ENCODE measurements around the gene ADAMTS1. TPM values are rescaled to one million over a fixed set of nuclear protein-coding genes. Genes with fewer than 3 reads are reported as not detected.
"Not testable (repeated sequence)": the region's sequence is repeated elsewhere in the genome, so short reads cannot be mapped to it uniquely, and the experiment has no call there.

Gene ADAMTS1
- total and polyA plus RNA-seq, 12 donors: 9.3 to 111 (median 41.9) TPM

DNA sequence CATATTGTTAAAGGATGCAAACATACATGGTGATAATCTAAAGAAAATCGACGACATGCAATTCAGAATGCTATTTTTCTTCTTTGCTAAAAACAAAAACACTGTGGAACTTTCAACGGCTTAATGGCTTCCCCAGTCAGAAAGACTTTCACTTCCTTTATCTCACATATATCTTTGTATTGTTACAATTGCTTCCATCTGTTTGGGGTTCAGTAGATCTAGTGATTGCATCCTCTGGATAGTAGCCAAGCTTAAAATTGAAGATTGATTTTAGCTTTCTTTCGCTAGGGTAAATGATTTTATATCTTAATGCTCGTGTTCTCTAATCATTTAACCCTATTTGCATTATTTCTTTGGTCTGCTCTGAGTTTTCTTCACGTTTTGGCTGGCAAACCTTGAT, 31.8 kb upstream of the ADAMTS1 start:
- DNase-seq: no peak
- intact Hi-C loops (cut with DNase I): no loop called here
- no peak for TF ChIP-seq POLR2A (IDR thresholded peaks at IDR 0.05)
- TF ChIP-seq, protein P1, sequence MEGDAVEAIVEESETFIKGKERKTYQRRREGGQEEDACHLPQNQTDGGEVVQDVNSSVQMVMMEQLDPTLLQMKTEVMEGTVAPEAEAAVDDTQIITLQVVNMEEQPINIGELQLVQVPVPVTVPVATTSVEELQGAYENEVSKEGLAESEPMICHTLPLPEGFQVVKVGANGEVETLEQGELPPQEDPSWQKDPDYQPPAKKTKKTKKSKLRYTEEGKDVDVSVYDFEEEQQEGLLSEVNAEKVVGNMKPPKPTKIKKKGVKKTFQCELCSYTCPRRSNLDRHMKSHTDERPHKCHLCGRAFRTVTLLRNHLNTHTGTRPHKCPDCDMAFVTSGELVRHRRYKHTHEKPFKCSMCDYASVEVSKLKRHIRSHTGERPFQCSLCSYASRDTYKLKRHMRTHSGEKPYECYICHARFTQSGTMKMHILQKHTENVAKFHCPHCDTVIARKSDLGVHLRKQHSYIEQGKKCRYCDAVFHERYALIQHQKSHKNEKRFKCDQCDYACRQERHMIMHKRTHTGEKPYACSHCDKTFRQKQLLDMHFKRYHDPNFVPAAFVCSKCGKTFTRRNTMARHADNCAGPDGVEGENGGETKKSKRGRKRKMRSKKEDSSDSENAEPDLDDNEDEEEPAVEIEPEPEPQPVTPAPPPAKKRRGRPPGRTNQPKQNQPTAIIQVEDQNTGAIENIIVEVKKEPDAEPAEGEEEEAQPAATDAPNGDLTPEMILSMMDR (IDR thresholded peaks at IDR 0.05): no peak
- Histone ChIP-seq H3K9me3 (replicated peaks in 1 of 3) (no peaks in the 10 kb centered on the region), H3K27ac (no peak overlapping the region), H3K27me3 (no peaks in the 10 kb centered on the region), H3K4me3 (no peak overlapping the region), H3K36me3 (replicated peaks in 1 of 2) (no peaks in the 10 kb centered on the region), H3K4me1 (replicated peaks in 1 of 2) (no peaks in the 10 kb centered on the region)
- 54 to 61% (median 58%) methylated on average over 6 of the region's 6 CpGs for WGBS, 4 donors

DNA sequence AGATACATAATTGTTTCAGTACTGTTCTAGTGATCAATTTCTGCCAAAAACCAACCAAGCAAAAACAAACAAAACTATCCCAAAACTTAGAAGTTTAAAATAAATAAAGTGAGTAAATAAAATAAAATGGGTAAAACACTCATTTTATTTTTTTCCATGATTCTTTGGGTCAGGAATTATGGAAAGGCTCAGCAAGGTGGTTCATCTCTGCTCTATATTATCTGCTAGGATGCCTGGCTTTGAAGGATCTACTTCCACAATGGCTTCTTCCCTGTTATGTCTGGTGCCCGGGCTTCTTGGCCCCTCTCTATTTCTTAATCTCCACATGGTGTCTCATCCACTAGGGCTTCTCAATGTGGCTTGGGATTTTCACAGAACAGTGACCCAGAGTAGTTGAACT, 29.1 kb upstream of the ADAMTS1 start:
- H3K36me3 ChIP-seq (replicated peaks in 1 of 2): no peaks in the 10 kb centered on the region
- DNase-seq: no peak
- H3K27ac ChIP-seq: no peak overlapping the region
- H3K27me3 ChIP-seq: no peaks in the 10 kb centered on the region
- WGBS, 4 donors: 78 to 100% (median 85%) methylated on average over 1 of the region's 1 CpG
- H3K9me3 ChIP-seq (replicated peaks in 1 of 3): no peaks in the 10 kb centered on the region
- TF ChIP-seq, protein P1 (IDR thresholded peaks at IDR 0.05): no peak
- no peak for TF ChIP-seq POLR2A (IDR thresholded peaks at IDR 0.05)
- no peak overlapping the region for H3K4me3 ChIP-seq
- intact Hi-C loops (cut with DNase I): no loop called here
- no peaks in the 10 kb centered on the region for H3K4me1 ChIP-seq (replicated peaks in 1 of 2)

DNA sequence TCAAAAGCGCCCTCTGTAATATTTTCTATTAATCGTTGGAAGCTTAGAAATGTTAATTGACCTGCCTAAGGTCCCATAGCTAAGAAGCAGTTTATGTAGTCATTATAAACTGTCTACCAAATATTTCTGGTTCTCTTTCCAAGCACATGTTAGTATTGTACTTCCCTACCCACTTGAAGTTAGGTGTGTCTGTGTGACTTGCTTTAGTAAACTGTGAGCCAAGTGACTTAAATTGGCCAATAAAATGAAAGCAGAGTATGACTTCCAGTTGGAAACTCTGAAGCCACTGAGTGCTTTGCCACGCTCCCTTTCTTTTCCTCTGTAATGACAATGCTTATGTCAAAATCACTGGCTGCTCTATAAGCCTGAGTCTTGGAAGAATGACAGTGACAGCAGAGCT, 20.6 kb upstream of the ADAMTS1 start:
- H3K27ac ChIP-seq: no peak overlapping the region

DNA sequence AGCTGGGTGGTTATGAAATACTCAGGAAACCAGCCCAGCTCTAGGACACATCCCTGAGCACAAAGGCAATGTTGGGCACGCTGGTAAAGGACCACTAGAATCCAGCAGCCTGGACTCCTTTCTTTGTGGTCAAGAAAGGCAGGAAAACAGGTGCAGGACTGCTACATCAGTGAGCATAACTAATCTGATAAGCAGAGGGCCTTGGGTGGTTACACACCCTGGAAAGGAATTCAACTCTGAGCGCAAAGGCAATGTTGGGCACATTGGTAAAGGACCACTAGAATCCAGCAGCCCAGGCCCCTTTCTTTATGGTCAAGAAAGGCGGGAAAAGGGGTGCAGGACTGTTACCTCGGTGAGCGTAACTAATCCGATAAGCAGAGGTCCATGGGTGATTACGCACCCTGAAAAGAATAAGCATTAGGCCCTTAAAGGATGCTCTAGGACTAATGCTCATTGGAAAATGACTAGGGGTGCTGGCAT, 11.7 kb upstream of the ADAMTS1 start:
- H3K27me3 ChIP-seq; H3K9me3 ChIP-seq (replicated peaks in 1 of 3); H3K36me3 ChIP-seq (replicated peaks in 1 of 2); H3K4me1 ChIP-seq (replicated peaks in 1 of 2); H3K27ac ChIP-seq; H3K4me3 ChIP-seq; DNase-seq: not testable (repeated sequence)
- intact Hi-C loops (cut with DNase I): loop anchor here (10.0 kb wide), 3 partner anchors 838 to 1888 kb away; no protein-coding TSS in a partner anchor
- 81 to 91% (median 85%) methylated on average over 7 of the region's 7 CpGs for WGBS, 4 donors

More for the DNA sequence above, 20.6 kb upstream of the ADAMTS1 start:
- H3K27me3 ChIP-seq: no peaks in the 10 kb centered on the region
- no peak overlapping the region for H3K4me3 ChIP-seq
- WGBS, 4 donors: 82 to 92% (median 87%) methylated on average over 3 of the region's 3 CpGs
- DNase-seq: no peak
- no peaks in the 10 kb centered on the region for H3K9me3 ChIP-seq (replicated peaks in 1 of 3)
- intact Hi-C loops (cut with DNase I): no loop called here
- H3K36me3 ChIP-seq (replicated peaks in 1 of 2): no peaks in the 10 kb centered on the region
- no peaks in the 10 kb centered on the region for H3K4me1 ChIP-seq (replicated peaks in 1 of 2)
- TF ChIP-seq, protein P1 (IDR thresholded peaks at IDR 0.05): no peak
- no peak for TF ChIP-seq POLR2A (IDR thresholded peaks at IDR 0.05)

DNA sequence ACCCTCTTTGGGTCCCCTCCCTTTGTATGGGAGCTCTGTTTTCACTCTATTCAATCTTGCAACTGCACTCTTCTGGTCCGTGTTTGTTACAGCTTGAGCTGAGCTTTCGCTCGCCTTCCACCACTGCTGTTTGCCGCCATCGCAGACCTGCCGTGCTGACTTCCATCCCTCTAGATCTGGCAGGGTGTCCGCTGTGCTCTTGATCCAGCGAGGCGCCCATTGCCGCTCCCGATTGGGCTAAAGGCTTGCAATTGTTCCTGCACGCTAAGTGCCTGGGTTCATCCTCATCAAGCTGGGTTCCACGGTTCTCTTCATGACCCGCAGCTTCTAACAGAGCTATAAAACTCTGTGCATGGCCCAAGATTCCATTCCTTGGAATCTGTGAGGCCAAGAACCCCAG, 9.5 kb upstream of the ADAMTS1 start:
- intact Hi-C loops (cut with DNase I): loop anchor here (5.0 to 10.0 kb wide), 4 partner anchors 708 to 1890 kb away; no protein-coding TSS in a partner anchor
- DNase-seq; H3K4me3 ChIP-seq; H3K27ac ChIP-seq; H3K9me3 ChIP-seq (replicated peaks in 1 of 3); H3K4me1 ChIP-seq (replicated peaks in 1 of 2); H3K27me3 ChIP-seq; H3K36me3 ChIP-seq (replicated peaks in 1 of 2): not testable (repeated sequence)
- 90 to 92% (median 91%) methylated on average over 14 of the region's 14 CpGs for WGBS, 4 donors
